HG03342 (cell line): ENCODE results near the gene TGM2.

Experiments
- ATAC-seq: cut with Tn5 transposase; IDR thresholded peaks from one replicate; pipeline ENCODE4 v1.9.1; 2021; ENCODE audit warnings: mild to moderate bottlenecking, moderate library complexity; ENCODE audit not compliant: unreplicated experiment

The TGM2 gene

DNA sequence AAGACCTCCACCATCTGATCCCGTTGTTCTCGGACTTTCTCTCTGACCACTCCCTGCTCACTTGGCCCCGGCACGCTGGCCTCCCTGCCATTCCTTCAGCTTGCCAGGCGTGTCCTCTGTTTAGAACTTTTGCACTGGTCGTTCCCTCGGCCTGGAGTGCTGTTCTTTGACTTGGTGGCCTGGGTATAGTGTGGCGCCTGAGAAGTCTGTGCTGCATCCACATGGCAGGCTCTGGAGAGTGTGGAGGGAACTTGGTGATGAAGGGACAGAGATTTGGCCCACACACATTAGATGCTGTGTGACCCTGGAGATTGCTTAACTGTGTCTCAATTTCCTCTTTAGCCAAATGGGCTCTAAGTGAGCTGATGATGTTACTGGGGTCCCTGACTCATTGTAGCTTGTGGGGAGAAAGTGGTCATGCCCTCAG is 13.0 kb upstream of the TGM2 start:
- ATAC-seq: no peak

DNA sequence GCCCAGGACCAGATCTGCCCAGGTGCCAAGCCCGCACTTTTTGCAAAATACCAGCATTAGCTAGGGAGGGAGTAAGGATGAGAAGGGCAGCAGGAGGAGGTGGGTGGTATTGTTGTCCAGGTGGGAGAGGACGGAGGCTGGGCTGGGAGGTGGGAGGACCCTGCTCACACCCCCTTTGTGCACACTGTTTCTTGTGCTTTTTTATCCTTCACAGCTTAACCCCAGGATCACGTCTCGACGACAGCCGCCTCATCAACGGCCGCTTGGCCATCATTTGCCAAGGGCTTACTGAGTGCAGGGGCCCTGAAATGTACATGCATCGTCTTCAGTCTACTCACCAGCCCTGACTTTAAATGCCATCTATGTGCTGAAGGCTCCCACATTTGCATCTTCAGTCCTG is 12.1 kb upstream of the TGM2 start:
- ATAC-seq: no peak

DNA sequence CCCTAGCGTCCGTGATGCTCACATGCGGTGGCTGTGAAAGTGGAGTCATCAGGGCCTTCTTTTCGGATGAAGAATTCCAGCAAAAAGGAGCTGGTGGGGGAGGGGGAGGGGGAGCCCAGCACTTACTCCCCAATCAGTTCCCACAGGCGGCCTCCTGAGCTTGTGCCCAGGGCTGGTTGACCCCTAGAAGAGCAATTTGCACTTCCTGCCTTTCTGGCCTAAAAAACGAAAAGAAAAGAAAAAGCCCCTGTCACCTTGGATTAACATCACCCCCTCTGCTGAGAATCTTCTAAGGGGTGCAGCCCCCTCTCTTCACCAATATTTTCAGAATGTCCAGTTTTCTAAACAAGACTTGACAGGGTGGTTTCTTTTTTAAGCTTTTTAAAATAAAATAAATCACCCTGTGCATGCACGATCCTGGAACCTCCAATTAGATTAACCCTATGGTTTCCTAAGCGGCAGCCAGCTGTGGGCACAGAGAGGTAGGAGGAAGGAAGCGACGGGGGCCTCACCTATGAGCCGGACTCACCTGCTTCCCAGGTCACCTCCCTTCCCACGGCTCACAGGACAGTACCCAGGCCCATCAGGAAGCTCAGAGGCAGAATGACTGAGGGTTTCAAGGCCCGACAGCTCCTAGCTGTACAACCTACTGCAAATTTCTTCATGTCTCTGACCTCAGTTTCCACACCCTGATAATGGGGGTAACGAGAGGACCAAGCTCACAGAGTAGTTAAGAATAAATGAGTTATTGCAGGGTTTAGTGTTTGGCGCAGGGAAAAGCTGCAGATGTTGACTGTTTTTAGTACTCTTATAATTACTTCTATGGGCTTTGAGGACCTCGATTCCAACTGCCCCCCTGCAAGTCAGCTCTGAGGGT is 10.5 kb upstream of the TGM2 start:
- ATAC-seq: no peak

DNA sequence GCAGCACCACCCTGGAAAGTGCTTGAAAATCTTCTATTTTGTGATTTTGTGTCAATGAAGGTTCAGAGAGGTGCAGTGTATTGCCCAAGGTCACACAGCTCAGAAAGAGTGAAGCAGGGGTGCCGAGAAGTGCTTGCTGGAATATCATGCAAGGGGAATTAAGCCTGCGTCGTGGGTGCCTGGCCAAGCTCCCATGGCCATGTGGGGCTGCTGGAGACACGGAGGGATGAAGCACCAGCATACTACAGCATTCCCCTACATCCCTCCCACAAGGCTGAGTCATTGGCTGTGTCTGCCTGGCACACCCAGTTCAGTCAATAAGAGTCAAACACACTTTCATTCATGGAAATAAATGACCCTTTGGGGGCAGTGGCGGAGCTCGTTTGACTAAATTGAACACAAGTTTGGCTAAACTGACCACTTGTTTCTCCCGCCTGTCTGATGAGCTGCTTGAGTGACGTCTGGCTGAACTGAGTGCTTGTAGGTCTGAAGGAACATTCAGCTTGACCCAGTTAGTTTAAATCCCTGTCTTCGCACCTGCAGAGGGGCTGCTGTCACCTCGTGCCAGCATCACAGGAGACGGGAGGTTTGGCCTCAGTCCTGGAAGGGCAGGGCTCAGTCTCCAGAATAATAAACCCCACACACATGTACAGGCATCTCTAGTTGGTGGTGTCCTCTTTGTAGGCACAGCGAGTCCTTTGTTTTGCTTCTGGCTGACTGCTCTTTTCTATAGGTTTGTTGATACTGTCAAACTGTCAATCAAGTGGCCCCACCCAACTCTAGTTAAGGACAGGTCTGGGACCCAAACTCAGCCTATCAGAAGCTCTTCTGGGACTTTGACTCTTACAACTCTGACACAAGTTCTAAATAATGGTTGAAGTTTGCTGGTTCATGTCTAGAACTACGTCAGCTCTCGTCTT is 8.4 kb upstream of the TGM2 start:
- ATAC-seq: no peak

DNA sequence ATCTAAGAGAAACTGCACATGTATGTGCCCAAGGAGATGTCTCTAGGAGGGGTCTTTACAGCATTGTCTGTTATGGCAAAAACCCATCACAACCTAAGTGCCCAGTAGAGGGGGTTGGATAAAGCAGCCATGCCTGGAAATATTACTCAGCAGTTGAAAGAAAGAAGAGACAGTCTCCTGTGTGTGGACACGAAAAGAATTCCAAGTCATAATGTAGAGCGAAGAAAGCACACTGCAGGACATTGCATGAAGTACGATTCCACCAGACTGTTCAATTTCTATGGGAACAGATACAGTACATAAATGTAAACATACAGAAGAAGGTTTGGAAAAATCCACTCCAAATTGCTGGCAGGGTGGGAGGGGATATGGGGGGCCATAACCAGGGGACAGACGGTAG is 7.3 kb upstream of the TGM2 start:
- no peak for ATAC-seq

DNA sequence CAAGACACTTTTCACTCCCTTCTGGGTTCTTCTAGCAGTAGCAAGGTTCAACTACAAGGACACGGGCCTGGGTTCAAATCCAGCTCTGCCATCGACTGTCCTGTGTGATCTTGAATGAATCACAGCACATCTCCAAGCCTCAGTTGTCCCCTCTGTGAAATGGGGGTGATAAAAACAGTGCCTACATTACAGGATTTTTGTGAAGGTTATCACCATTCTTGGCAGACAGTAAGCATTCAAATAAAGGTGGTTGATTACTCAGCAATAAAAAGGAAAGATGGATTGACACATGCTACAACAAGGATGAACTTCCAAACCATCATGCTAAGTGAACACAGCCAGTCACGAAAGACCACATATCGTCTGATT is 6.6 kb upstream of the TGM2 start:
- ATAC-seq: no peak

DNA sequence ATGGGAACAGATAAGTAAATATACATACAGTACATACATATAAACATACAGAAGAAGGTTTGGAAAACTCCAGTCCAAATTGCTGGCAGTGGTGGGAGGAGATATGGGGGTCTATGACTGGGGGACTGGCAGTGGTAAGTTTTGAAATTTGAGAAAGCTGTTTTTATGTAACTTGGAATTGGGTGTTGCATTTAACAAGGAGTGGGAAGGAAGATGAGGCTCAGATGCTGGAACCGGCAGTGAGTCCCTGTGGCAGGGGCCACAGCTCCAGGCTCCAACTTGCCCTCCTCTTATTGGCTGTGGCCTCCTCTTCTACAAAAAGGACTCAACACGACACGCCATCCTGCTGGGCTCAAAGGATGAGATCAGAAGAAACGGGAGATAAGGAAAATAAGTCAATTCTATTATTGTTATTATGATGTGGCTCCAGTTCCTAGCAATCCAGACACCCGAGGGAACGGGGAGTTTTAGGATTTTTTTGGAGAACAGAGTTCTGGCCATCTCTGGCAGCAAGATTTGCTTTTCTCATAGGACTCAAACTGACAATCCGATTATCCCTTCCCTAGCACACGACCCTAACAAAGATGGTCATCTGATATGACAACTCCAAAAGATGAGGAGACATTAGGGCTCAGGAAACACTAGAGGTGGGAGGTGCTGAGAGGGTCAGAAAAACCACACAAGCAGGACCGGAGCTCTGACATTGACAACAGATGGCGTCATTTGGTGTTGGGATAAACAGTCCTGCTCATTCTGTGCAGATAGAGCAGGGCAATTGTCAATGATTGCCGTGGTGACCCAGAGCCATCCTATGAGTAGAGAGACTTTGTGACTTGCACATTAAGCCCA is 6.0 kb upstream of the TGM2 start:
- ATAC-seq: no peak

DNA sequence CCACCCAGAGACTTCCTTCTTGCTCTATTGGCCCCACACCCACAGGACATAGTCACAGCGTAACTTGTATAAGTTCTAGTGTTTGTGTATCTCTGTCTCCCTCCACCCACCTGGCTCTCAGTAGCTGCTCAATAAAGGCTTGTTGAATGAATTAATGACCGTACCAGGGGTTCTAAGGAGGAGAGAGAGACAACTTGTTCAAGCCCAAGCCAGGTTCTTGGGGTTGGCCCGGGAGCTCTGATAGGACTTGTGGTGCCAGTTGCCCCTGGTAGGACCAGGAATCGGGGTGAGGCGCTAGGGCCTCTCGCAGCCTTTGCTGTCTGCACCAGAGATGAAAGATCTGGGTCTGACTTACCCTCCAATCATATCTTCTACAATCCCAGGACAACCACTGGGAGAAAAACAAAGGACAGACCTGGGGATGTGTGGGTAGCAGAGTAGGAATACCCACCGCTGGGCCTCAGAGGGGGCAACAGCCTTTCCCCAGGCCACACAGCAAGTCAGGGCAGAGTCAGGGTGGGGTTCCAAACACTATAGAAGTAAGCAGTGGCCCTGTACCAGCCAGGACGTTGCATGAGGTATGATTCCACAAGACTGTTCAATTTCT is 5.3 kb upstream of the TGM2 start:
- ATAC-seq: no peak

DNA sequence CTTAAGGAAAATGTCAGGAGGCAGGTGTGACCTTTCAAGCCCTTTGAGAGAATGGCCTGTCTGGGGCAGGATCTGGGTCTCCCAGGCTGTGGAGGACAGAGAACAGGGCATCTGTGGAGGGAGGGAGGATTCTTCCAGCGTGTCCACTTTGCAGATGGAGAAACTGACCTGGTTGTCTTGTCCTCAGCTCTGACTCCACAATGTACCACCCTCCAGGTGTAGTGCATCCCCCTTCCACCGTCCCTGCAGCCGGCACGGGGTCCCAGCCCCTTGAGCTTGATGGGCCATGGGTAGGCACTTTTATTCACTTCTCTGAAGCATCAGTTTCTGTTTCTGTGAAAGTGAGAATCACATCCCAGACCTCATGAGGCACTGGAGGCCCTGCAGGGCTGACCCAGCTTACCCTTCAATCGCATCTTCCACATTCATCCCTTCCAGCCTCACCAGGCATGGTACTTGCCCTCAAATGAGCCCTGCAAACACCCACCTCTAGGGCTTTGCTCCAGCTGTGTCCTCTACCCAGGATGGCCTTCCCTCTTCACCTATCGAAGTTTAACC is 4.6 kb upstream of the TGM2 start:
- ATAC-seq: no peak

DNA sequence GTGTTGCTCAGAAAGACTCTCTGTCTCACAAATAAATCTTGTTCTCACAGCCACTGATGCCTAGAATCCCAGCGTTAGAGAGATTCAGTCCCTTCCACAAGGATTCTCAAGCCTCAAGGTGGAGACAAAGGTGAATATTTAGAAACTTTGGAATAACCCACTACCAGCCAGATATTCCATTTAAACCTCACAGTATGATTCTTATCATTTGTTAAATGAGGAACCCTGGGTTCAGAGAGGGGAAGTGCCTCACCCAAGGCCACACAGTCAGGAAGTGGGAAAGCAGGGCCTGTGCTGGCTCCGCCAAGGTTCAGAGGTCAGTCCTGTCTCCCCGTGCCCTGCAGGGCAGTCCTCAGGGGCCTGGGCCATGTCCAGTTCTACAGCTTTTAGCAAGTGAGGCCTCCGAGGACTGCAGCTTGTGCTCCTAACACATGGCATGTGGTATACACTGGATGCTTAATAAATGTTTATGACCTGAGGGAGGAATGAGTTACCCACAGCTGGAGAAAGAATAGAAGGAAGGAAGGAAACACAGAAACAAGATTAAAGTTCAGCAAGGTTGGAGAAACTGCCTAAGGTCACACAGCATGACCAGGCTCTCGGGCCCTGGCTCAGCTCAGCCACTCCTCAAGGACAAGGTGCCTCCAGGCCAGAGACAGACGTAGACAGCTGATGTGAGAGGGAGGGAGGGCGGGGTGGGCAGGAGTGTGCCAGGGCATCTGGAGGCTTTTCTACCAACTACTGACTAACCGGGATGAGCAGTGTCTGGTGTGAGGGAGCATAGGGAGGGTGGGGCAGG is 3.9 kb upstream of the TGM2 start:
- ATAC-seq: no peak

DNA sequence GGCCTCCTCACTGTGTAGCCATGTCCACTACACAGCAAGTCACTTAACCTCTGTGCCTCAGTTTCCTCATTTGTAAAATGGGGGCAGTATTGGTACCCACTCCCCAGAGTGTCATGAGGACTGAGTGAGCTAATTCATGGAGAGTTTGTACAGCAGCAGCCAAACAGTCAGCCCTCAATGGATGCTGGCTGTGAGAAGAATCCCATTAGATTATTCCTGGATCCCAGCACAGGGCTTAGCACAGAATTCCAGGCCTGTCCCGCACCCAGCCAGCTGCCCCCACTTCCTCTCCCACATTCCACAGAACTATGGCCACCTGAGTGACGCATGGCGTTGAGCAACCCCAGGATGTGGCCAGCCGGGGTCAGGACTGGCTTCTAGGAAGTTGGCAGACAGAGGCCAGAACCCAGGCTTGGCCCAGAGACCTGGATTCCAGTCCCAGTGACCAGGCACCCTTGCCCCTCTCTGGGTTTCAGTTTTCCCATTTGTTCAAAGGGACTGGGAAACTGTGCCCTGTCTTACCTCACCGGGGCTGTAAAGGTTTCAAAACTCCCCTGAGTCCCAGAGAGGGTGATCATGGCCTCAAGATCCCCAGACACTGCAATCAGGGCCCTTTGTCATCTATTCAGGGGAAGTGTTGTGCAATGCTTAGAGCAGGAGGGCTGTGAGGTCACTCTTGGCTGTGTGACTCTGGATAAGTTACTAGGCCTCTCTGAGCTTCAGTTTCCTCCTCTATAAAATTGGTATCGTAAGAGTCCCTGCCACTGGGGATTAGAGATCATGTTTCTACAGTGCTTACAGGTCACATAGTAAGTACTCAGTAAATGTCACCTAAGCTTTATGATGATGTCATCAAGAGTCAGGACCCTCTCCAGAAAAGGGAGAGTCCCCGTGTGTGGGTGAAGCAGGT is 3.0 kb upstream of the TGM2 start:
- no peak for ATAC-seq

DNA sequence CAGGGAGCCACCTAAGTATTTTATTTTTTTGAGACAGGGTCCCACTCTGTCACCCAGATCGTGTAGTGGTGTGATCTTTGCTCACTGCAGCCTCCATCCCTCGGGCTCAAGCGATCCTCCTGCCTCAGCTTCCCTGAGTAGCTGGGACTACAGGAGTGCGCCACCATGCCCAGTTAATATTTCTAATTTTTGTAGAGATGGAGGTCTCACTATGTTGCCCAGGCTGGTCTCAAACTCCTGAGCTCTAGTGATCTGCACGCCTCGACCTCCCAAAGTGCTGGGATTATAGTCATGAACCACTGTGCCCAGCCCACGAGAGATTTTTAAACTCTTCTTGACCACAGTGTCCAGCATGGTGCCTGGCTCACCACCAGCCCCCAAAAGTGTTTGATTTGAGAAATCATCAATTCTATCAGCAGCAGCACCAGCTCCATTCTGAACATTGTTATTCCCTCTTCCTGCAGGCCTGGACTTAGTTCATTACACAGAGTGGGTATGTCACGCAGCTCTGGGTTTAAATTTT is 2.3 kb upstream of the TGM2 start:
- ATAC-seq: no peak

DNA sequence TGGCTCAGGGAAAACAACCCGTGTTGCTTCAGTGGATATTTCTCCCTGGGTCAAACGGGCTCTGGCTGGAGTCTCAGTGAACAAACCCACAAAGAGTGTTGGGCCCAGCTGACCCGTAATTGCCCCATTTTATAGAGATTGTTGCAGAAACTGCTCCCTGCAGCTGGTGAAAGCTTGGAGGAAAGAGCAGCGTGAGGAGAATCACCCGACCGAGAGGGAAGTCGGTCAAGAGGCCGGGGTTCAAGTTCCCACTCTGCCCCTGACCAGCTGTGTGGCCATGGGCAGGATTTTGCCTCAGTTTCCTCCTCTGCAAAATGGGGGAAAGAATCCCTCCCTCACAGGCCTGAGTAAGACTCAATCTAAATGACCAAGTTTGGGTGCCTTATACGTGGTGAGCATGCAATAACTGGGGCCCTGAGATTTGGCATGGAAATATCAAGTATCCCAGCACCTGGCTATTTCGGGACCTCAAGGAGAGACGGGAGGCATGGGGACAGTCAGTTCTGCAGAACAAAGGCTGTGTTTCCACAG is 1.7 kb upstream of the TGM2 start:
- ATAC-seq: no peak

DNA sequence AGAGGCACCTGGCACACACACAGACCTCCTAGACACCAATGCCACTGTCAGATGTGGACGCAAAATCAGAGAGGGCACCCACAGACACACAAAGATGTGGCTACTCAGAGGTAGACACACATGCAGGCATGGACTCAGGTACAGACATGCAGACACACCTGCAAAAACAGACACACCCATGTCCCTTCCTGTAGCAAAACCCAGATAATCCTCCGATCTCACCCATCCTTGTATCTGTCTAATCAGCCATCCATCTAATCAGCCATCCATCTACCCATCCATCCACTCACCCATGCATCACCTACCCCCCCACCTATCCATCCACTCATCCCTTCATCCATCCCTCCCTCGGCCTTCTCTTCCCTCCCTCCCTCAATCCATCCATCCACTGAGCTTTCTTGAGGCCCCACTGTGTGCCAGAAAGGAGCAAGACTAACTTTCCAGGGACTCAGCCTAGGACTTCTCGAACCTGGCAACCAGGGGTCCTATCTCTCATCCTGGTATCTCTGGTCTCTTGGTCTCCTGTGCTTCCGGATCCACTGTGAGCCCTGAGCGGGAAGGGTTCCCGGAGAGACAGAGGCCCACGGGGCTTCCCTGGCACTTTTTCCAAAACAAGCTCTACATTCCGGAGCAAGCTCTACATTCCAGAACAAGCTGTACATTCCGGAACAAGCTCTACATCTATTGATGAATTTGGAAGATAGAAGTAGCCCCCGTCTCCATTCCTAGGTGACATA is 1.1 kb upstream of the TGM2 start:
- ATAC-seq: no peak

DNA sequence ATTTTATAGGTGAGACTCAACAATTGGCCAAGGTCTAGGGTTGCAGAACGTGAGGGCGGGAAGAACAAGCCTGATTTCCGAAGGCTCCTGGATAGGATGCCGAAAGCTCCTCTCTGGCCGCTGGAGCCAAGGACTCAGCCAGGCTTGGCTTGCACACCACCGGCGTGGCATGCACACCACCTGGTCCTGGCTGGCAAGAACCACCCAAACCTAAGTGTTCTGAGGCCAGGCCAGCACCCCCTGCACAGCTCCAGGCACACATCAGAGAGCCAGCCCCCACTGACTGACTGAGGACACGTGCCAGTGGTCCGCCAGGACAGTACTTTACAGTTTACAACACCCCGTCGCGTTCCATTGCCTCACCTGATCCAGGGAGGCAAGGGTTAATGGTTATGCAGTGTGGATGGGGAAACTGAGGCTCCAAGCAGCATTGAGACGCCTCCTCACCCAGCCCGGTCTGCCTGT is 414 bp downstream of the TGM2 start:
- no peak for ATAC-seq

DNA sequence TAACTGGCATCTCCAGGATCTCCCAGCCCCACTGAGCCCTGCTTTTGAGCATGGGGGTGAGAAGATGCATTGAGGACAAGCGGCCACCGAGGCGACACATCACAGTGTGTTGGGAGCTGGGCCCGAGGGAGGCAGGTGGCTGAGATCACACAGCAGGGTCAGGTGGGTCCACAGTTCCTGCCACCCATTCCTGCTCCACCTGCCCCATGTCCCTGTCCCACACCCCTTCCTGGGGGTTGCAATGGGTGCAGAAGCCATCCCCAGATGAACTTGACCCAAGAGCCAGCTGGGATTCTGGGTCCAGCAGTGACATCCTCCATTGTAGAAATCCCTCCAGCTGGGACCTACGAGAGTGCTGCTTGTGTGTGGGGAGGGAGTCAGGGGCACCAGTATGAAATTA is 1.0 kb downstream of the TGM2 start:
- ATAC-seq: no peak
